Measurements from ENCODE around the gene C3orf52.

The C3orf52 gene

GRCh38 chr3:112088944-112089343 lies 2.8 kb downstream of the C3orf52 start:
- no peak for TF ChIP-seq CTCF (IDR thresholded peaks at IDR 0.05; ENCODE audit: insufficient read depth, low read length, poor library complexity, severe bottlenecking)
- H3K4me3 ChIP-seq (replicated peaks; ENCODE audit: low read depth, low read length) = no peak overlapping the region
- H3K27me3 ChIP-seq (replicated peaks; ENCODE audit: control insufficient read depth, insufficient read depth, low read length) = no peaks in the 10 kb centered on the region
- H3K36me3 ChIP-seq (ENCODE audit: control insufficient read depth, insufficient read depth, low read length) = no peaks in the 10 kb centered on the region
- DNase-seq (ENCODE audit: extremely low read depth, insufficient read length) = no peak

- no peak for TF ChIP-seq CTCF (IDR thresholded peaks at IDR 0.05; ENCODE audit: insufficient read depth, low read length, poor library complexity, severe bottlenecking)
- Histone ChIP-seq H3K36me3 (ENCODE audit: control insufficient read depth, insufficient read depth, low read length) (no peaks in the 10 kb centered on the region), H3K4me3 (replicated peaks; ENCODE audit: low read depth, low read length) (no peak overlapping the region), H3K27me3 (replicated peaks; ENCODE audit: control insufficient read depth, insufficient read depth, low read length) (no peaks in the 10 kb centered on the region)
- DNase-seq (ENCODE audit: extremely low read depth, insufficient read length) = no peak
These were observed 4.0 kb downstream of the C3orf52 start for GRCh38 chr3:112089956-112090886.

DNA sequence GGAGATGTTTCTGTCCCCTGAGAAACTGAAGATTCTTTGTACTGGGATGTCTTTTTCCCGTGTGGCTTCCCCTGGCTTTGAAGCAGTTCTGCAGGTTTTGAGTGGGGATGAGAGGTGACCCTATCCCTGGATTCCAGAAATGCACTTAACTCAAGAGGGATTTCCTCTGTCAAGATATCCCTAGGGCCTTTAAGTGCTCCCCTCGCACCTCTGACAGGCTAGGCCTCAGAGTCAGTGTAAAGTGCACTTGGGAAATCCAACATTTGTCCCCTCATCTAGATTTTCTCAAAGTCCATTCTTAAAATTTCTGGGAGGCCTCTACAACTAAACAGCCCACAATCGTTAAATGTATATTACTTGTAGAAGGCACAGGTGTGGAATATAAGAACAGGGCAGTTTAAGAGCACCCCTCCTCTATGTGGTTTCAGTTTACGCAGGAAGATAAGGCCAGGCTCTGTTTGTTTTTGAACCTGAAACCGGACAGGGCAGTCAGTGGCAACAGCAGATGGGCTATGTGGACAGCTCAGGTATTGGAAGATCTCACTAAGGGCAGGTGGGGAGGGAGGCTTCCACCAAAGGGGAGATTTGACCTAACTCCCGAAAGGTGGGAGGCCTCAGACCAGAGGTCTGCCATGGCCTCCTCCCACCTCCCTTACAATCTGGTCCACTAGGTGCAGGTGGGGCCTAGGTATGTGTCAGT lies 4.8 kb downstream of the C3orf52 start:
- no peaks in the 10 kb centered on the region for H3K27me3 ChIP-seq (replicated peaks; ENCODE audit: control insufficient read depth, insufficient read depth, low read length)
- no peak for DNase-seq (ENCODE audit: extremely low read depth, insufficient read length)

DNA sequence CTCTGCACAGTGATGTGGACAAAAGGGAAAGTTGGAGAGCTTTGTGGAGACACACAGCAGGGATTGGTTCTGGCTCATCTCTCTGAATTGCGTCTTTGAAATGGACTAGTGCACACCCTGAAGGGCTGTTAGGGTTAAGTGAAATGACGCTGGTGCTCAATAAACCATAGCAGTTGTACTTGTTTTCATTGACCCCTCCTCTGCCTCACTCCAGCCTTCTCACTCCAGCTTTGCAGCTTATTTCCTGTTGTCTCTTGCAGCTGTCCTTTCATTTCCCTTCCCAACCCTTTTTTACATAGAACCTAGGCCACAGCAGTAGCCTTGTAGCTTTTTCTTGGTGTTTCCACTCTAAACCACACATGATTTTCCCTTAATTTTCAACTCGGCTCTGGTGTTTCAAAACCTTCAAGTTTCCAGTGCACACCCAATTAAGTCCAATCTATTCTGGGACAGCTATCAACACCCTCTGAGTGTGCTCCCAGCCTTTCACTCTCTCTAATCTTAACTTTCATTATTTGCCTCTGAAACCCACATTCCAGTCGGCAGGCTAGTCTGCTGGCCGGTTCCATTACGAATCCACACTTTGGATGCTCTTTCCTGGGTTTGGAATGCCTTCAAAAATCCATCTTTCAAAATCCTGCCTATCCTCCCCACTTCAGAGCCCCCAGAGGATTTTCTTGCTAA lies 6.4 kb downstream of the C3orf52 start:
- H3K36me3 ChIP-seq (ENCODE audit: control insufficient read depth, insufficient read depth, low read length) = no peaks in the 10 kb centered on the region
- DNase-seq (ENCODE audit: extremely low read depth, insufficient read length) = no peak
- H3K4me3 ChIP-seq (replicated peaks; ENCODE audit: low read depth, low read length) = no peak overlapping the region
- no peak for TF ChIP-seq CTCF (IDR thresholded peaks at IDR 0.05; ENCODE audit: insufficient read depth, low read length, poor library complexity, severe bottlenecking)
- no peaks in the 10 kb centered on the region for H3K27me3 ChIP-seq (replicated peaks; ENCODE audit: control insufficient read depth, insufficient read depth, low read length)

More for the DNA sequence above, 4.8 kb downstream of the C3orf52 start:
- Histone ChIP-seq H3K36me3 (ENCODE audit: control insufficient read depth, insufficient read depth, low read length) (no peaks in the 10 kb centered on the region), H3K4me3 (replicated peaks; ENCODE audit: low read depth, low read length) (no peak overlapping the region)
- no peak for TF ChIP-seq CTCF (IDR thresholded peaks at IDR 0.05; ENCODE audit: insufficient read depth, low read length, poor library complexity, severe bottlenecking)

DNA sequence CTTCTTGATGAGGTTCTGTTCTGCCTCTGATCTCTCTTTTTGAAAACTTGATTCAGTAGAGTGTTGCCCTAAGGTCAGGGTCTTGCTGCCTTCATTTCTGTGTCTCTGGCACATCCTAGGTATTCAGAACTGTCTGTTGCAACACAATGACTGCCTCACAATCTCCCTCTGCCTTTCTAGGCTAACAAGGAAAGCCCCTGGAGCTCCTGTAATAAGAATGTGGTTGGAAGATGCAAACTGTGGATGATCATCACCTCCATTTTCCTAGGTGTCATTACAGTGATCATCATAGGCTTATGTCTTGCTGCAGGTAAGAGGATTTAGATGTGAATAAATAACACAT lies 7.0 kb downstream of the C3orf52 start:
- no peaks in the 10 kb centered on the region for H3K27me3 ChIP-seq (replicated peaks; ENCODE audit: control insufficient read depth, insufficient read depth, low read length)
- no peaks in the 10 kb centered on the region for H3K36me3 ChIP-seq (ENCODE audit: control insufficient read depth, insufficient read depth, low read length)
- no peak overlapping the region for H3K4me3 ChIP-seq (replicated peaks; ENCODE audit: low read depth, low read length)
- DNase-seq (ENCODE audit: extremely low read depth, insufficient read length) = no peak
- no peak for TF ChIP-seq CTCF (IDR thresholded peaks at IDR 0.05; ENCODE audit: insufficient read depth, low read length, poor library complexity, severe bottlenecking)

Measured in GM06990 (cell line).